ENCODE data around the gene INSIG2.

Gene INSIG2

GRCh38 chr2:118122594-118123281, 34.5 kb downstream of the INSIG2 start:
- no peak for FAIRE-seq
- no peak for TF ChIP-seq POLR2A (IDR thresholded peaks at IDR 0.05; ENCODE audit: low read depth, low read length)
- no peak for TF ChIP-seq TAF1 (IDR thresholded peaks at IDR 0.05; ENCODE audit: borderline replicate concordance, low read depth, low read length)
- no peak for TF ChIP-seq POLR2AphosphoS5 (IDR thresholded peaks at IDR 0.05; ENCODE audit: low read depth, low read length)
- DNase-seq (ENCODE audit: insufficient read length): no peak

- no peak for TF ChIP-seq TAF1 (IDR thresholded peaks at IDR 0.05; ENCODE audit: borderline replicate concordance, low read depth, low read length)
- FAIRE-seq (no peak), DNase-seq (ENCODE audit: insufficient read length) (no peak)
These were observed 35.4 kb downstream of the INSIG2 start for GRCh38 chr2:118123561-118124232.

DNA sequence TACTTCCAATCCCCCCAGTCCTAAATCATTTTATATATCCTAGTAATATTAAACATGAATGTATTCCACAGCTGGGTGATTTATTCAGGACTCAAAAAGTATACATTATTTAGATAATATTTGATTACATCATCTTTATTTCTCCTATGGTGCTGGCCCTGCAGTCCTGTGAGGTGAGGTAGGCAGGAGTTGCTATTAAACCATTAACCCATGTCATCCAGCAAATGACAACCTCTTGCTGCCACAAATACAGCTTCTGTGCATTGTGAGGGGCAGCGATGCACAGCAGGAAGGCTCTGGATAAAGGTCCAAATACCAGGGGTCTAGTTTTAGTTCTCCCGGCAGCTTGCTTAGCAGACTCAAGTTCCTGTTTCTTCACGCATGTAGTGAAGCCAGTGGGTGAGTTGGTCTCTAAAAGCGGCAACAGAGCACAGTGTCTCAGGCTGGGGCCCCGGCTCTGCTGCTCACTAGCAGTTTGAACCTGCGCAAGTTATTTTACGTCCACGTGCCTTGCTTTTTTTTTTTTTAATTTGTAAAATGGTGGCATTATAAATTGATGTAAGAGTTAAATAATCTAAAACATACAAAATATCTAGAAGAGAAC, 36.1 kb downstream of the INSIG2 start:
- TF ChIP-seq POLR2AphosphoS5 (IDR thresholded peaks at IDR 0.05; ENCODE audit: low read depth, low read length) (no peak), POLR2A (IDR thresholded peaks at IDR 0.05; ENCODE audit: low read depth, low read length) (no peak), TAF1 (IDR thresholded peaks at IDR 0.05; ENCODE audit: borderline replicate concordance, low read depth, low read length) (no peak)
- FAIRE-seq: no peak
- DNase-seq (ENCODE audit: insufficient read length): no peak

DNA sequence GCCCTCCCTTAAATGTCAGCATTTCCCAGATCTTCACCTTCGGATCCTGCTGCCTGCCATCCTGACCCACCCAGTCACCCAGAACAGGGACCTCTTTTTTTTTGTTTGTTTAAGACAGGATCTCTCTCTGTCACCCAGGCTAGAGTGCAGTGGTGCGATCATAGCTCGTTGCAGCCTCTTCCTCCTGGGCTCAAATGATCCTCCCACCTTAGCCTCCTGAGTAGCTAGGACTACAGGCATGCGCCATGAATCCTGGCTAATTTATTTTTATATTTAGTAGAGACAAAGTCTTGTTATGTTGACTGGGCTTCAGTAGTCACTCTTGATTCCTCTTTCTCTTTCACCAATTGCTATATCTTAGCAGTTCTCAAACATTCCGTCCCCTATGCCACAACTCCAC, 39.0 kb downstream of the INSIG2 start:
- no peak for FAIRE-seq
- no peak for TF ChIP-seq TAF1 (IDR thresholded peaks at IDR 0.05; ENCODE audit: borderline replicate concordance, low read depth, low read length)
- no peak for TF ChIP-seq POLR2A (IDR thresholded peaks at IDR 0.05; ENCODE audit: low read depth, low read length)
- no peak for TF ChIP-seq POLR2AphosphoS5 (IDR thresholded peaks at IDR 0.05; ENCODE audit: low read depth, low read length)
- no peak for DNase-seq (ENCODE audit: insufficient read length)

DNA sequence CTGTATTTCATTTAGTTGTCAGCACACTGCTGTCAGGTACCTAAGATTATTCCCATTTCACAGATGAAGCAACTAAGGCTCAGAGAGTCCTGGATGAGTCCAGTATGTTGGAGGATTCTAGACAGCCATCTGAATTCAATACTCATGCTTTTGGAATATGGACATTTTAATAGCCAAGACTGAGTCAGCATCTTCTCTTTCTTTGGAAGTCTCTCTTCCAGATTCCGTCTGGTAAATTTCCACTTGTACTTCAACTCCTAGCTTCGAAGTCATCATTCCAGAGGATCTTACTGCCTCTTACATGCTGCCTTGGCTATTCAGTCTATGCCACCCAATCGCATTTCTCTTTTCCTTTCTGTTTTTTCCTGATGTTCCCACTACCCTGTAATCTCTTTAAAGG, 40.6 kb downstream of the INSIG2 start:
- FAIRE-seq: no peak
- TF ChIP-seq TAF1 (IDR thresholded peaks at IDR 0.05; ENCODE audit: borderline replicate concordance, low read depth, low read length): no peak
- TF ChIP-seq POLR2AphosphoS5 (IDR thresholded peaks at IDR 0.05; ENCODE audit: low read depth, low read length): no peak
- no peak for TF ChIP-seq POLR2A (IDR thresholded peaks at IDR 0.05; ENCODE audit: low read depth, low read length)
- no peak for DNase-seq (ENCODE audit: insufficient read length)

DNA sequence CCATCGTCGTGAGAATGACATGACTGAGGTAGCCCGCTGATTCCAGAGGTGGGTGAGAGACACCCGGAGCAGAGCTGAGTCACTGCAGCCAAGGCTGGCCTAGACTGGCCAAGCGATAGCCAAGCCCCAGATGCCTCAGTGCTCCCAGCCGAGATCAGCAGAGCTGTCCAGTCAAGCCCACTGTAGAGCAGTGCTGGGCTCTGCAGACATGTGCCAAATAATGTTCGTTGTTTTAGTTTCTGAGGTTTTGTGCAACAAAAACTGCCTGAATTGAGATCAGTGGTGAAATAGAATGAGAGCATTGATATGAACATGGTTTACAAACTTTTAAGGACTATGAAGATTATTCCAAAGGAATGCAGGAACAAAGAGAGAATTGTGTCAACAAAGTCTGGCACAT, 42.1 kb downstream of the INSIG2 start:
- TF ChIP-seq POLR2AphosphoS5 (IDR thresholded peaks at IDR 0.05; ENCODE audit: low read depth, low read length): no peak
- no peak for TF ChIP-seq TAF1 (IDR thresholded peaks at IDR 0.05; ENCODE audit: borderline replicate concordance, low read depth, low read length)
- no peak for TF ChIP-seq POLR2A (IDR thresholded peaks at IDR 0.05; ENCODE audit: low read depth, low read length)
- FAIRE-seq: no peak

GRCh38 chr2:118131771-118132170, 43.5 kb downstream of the INSIG2 start:
- no peak for TF ChIP-seq POLR2AphosphoS5 (IDR thresholded peaks at IDR 0.05; ENCODE audit: low read depth, low read length)
- TF ChIP-seq TAF1 (IDR thresholded peaks at IDR 0.05; ENCODE audit: borderline replicate concordance, low read depth, low read length): no peak
- no peak for TF ChIP-seq POLR2A (IDR thresholded peaks at IDR 0.05; ENCODE audit: low read depth, low read length)
- DNase-seq (ENCODE audit: insufficient read length): no peak
- FAIRE-seq: no peak

More for the DNA sequence above, 42.1 kb downstream of the INSIG2 start:
- no peak for DNase-seq (ENCODE audit: insufficient read length)

GRCh38 chr2:118133916-118134315, 45.6 kb downstream of the INSIG2 start:
- TF ChIP-seq TAF1 (IDR thresholded peaks at IDR 0.05; ENCODE audit: borderline replicate concordance, low read depth, low read length) (no peak), POLR2AphosphoS5 (IDR thresholded peaks at IDR 0.05; ENCODE audit: low read depth, low read length) (no peak), POLR2A (IDR thresholded peaks at IDR 0.05; ENCODE audit: low read depth, low read length) (no peak)
- DNase-seq (ENCODE audit: insufficient read length) (no peak), FAIRE-seq (no peak)

- FAIRE-seq: no peak
- no peak for DNase-seq (ENCODE audit: insufficient read length)
- TF ChIP-seq POLR2AphosphoS5 (IDR thresholded peaks at IDR 0.05; ENCODE audit: low read depth, low read length) (no peak), POLR2A (IDR thresholded peaks at IDR 0.05; ENCODE audit: low read depth, low read length) (no peak), TAF1 (IDR thresholded peaks at IDR 0.05; ENCODE audit: borderline replicate concordance, low read depth, low read length) (no peak)
These were observed 46.4 kb downstream of the INSIG2 start for GRCh38 chr2:118134650-118135049.

GRCh38 chr2:118145207-118145606, 56.9 kb downstream of the INSIG2 start:
- no peak for FAIRE-seq
- no peak for DNase-seq (ENCODE audit: insufficient read length)
- no peak for TF ChIP-seq POLR2AphosphoS5 (IDR thresholded peaks at IDR 0.05; ENCODE audit: low read depth, low read length)
- no peak for TF ChIP-seq TAF1 (IDR thresholded peaks at IDR 0.05; ENCODE audit: borderline replicate concordance, low read depth, low read length)
- TF ChIP-seq POLR2A (IDR thresholded peaks at IDR 0.05; ENCODE audit: low read depth, low read length): no peak

GRCh38 chr2:118145806-118146205, 57.5 kb downstream of the INSIG2 start:
- no peak for FAIRE-seq

More at GRCh38 chr2:118145806-118146205, 57.5 kb downstream of the INSIG2 start:
- no peak for DNase-seq (ENCODE audit: insufficient read length)
- TF ChIP-seq POLR2AphosphoS5 (IDR thresholded peaks at IDR 0.05; ENCODE audit: low read depth, low read length) (no peak), POLR2A (IDR thresholded peaks at IDR 0.05; ENCODE audit: low read depth, low read length) (no peak), TAF1 (IDR thresholded peaks at IDR 0.05; ENCODE audit: borderline replicate concordance, low read depth, low read length) (no peak)

Data from GM12892 (cell line).